K562 (cell line): Measurements from ENCODE around the gene MAPKAPK3. TPM values are rescaled to one million over a fixed set of nuclear protein-coding genes. Genes with fewer than 3 reads are reported as not detected.

Experiments
- ARID1B ChIP-seq: fragments of 450-650 bp; IDR thresholded peaks from 2 replicates; pipeline ENCODE4 v1.6.1; 2016; ENCODE audit warnings: antibody characterized with exemption, mild to moderate bottlenecking, inconsistent platforms
- ARID2 ChIP-seq: fragments of 450-650 bp; IDR thresholded peaks from 2 replicates; pipeline ENCODE4 v1.6.1; 2017; ENCODE audit warnings: antibody characterized with exemption, mild to moderate bottlenecking
- BCL6 ChIP-seq: fragments of 250-450 bp; sonication (Bioruptor Pico); IDR thresholded peaks from 2 replicates; pipeline ENCODE4 v1.4.0; 2020
- CBX5 ChIP-seq: IDR thresholded peaks from 2 replicates; pipeline ENCODE4 v1.6.1; 2014; ENCODE audit warnings: low read depth, borderline replicate concordance
- CXXC5 ChIP-seq: fragments of 250-450 bp; sonication (Bioruptor Pico); IDR thresholded peaks from 2 replicates; pipeline ENCODE4 v1.8.0; 2022; ENCODE audit warnings: inconsistent platforms, mild to moderate bottlenecking, moderate library complexity
- DMBX1 ChIP-seq: fragments of 250-450 bp; sonication (Bioruptor Pico); IDR thresholded peaks from 2 replicates; pipeline ENCODE4 v1.8.0; 2022; ENCODE audit warnings: inconsistent platforms, mild to moderate bottlenecking, moderate library complexity, borderline replicate concordance
- E4F1 ChIP-seq: fragments of 250-450 bp; sonication (Bioruptor Pico); IDR thresholded peaks from 2 replicates; pipeline ENCODE4 v1.5.0; 2021; ENCODE audit warnings: mild to moderate bottlenecking, borderline replicate concordance
- KLF10 ChIP-seq: fragments of 250-450 bp; sonication (Bioruptor Pico); IDR thresholded peaks from 2 replicates; pipeline ENCODE4 v1.6.1; 2021; ENCODE audit warnings: matching md5 sums
- MCM3 ChIP-seq: fragments of 450-650 bp; IDR thresholded peaks from 2 replicates; pipeline ENCODE4 v1.6.1; 2016
- MTA2 ChIP-seq: fragments of 450-650 bp; IDR thresholded peaks from 2 replicates; pipeline ENCODE4 v1.6.1; 2016; ENCODE audit warnings: low read depth
- MYNN ChIP-seq, 2 experiments: sonication (generic); formaldehyde crosslinking in 1 of 2; IDR thresholded peaks; 2 replicates each; pipeline versions ENCODE4 v1.5.0 to v1.6.1; 2016 to 2020; ENCODE audit warnings: antibody characterized with exemption in 1 of 2, missing genetic modification reagents in 1 of 2
- NFATC3 ChIP-seq: fragments of 450-650 bp; IDR thresholded peaks from 2 replicates; pipeline ENCODE4 v1.6.1; 2017; ENCODE audit warnings: mild to moderate bottlenecking
- NR2C1 ChIP-seq, 2 experiments: fragments of 450-650 bp; IDR thresholded peaks; 2 replicates each; pipeline ENCODE4 v1.6.1; 2017; ENCODE audit warnings: mild to moderate bottlenecking in 2 of 2, antibody characterized with exemption in 1 of 2, inconsistent platforms in 1 of 2, missing compliant biosample characterization in 1 of 2, missing genetic modification characterization in 1 of 2
- PATZ1 ChIP-seq: fragments of 250-450 bp; sonication (Bioruptor Pico); IDR thresholded peaks from 2 replicates; pipeline ENCODE4 v1.5.0; 2020; ENCODE audit warnings: mild to moderate bottlenecking, borderline replicate concordance
- POLR2AphosphoS2 ChIP-seq: IDR thresholded peaks from 2 replicates; pipeline ENCODE4 v1.6.1; 2012; ENCODE audit warnings: low read length, improper control_type of control experiment
- RFX5 ChIP-seq: IDR thresholded peaks from 2 replicates; pipeline ENCODE4 v1.6.1; 2011; ENCODE audit warnings: low read depth, mild to moderate bottlenecking, improper control_type of control experiment, low read length
- SMARCB1 ChIP-seq: IDR thresholded peaks from 2 replicates; pipeline ENCODE4 v1.6.1; 2011; ENCODE audit warnings: improper control_type of control experiment, low read depth; ENCODE audit not compliant: insufficient read length
- SRSF1 ChIP-seq: fragments of 200-400 bp; formaldehyde crosslinking; IDR thresholded peaks from 2 replicates; pipeline ENCODE4 v1.6.1; 2017; ENCODE audit warnings: mild to moderate bottlenecking, low read depth, low read length, moderate library complexity
- TAL1 ChIP-seq: fragments of 450-650 bp; IDR thresholded peaks from 2 replicates; pipeline ENCODE4 v1.6.1; 2016; ENCODE audit warnings: mild to moderate bottlenecking
- ZNF586 ChIP-seq: fragments of 450-650 bp; formaldehyde crosslinking; conservative IDR thresholded peaks from 2 replicates; pipeline ENCODE4 v1.4.0; 2020; ENCODE audit warnings: mild to moderate bottlenecking, moderate library complexity
- polyA plus RNA-seq, 8 experiments: library from polyadenylated mRNA; depleted of rRNA in 4 of 8; stranded (reverse) in 5 of 8; unstranded in 3 of 8; fragments of >200 nt; fragmentation: Nextera tagmentation in 2 of 8; fragmentation: Illumina TruSeq in 1 of 8; extraction: Ambion mirVana in 2 of 8; extraction: Trizol in 1 of 8; gene quantifications; 2 replicates each; pipeline versions ENCODE4 v1.2.1 to v1.2.3, GENCODE V29; 2011 to 2014; ENCODE audit warnings: inconsistent platforms in 1 of 8, missing spikeins in 1 of 8
- total RNA-seq, 7 experiments: library from RNA; depleted of rRNA in 6 of 7; stranded (reverse); fragments of >200 nt in 6 of 7; fragmentation: Illumina TruSeq in 2 of 7; extraction: Trizol in 2 of 7; gene quantifications; 2 replicates each; pipeline versions ENCODE4 v1.2.1 to v1.2.3, GENCODE V29; 2011 to 2021; ENCODE audit warnings: low replicate concordance in 1 of 7
- TF ChIP-seq, protein P1 (sequence below): sonication (generic); formaldehyde crosslinking; IDR thresholded peaks from 2 replicates; pipeline ENCODE4 v1.8.0; 2022; ENCODE audit warnings: missing genetic modification reagents, mild to moderate bottlenecking, borderline replicate concordance
- TF ChIP-seq, protein P2 (sequence below): fragments of 450-650 bp; formaldehyde crosslinking; IDR thresholded peaks from 2 replicates; pipeline ENCODE4 v1.4.0; 2022; ENCODE audit warnings: mild to moderate bottlenecking, moderate library complexity

MAPKAPK3 gene
- total and polyA plus RNA-seq, 9 of the 15 experiments (the other 6 are each of a cell fraction or from before 2014, with no cell fraction given): 8.0 to 56.4 (median 41.2) TPM

GRCh38 chr3:50604628-50605588 lies 12.0 kb upstream of the MAPKAPK3 start (continued):
- 0 out of 2 replicates have a peak, but pooled peaks have one; percentile 47 for TF ChIP-seq E4F1 (CRISPR knock-in tag)
- no peak for TF ChIP-seq TAL1
- TF ChIP-seq, protein P1, sequence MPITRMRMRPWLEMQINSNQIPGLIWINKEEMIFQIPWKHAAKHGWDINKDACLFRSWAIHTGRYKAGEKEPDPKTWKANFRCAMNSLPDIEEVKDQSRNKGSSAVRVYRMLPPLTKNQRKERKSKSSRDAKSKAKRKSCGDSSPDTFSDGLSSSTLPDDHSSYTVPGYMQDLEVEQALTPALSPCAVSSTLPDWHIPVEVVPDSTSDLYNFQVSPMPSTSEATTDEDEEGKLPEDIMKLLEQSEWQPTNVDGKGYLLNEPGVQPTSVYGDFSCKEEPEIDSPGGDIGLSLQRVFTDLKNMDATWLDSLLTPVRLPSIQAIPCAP (CRISPR knock-in tag): no peak
- 0 out of 2 replicates have a peak, but pooled peaks have one; percentile 19 for TF ChIP-seq ARID2
- TF ChIP-seq, protein P2, sequence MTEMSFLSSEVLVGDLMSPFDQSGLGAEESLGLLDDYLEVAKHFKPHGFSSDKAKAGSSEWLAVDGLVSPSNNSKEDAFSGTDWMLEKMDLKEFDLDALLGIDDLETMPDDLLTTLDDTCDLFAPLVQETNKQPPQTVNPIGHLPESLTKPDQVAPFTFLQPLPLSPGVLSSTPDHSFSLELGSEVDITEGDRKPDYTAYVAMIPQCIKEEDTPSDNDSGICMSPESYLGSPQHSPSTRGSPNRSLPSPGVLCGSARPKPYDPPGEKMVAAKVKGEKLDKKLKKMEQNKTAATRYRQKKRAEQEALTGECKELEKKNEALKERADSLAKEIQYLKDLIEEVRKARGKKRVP (CRISPR knock-in tag): peak; percentile 59; the same call in 1 of the 2 replicates
- peak; percentile 70; the same call in 1 of the 2 replicates for TF ChIP-seq KLF10
- no peak for TF ChIP-seq ARID1B
- peak; percentile 30; the same call in 1 of the 2 replicates for TF ChIP-seq MYNN (IDR thresholded peaks at IDR 0.05)
- no peak for TF ChIP-seq MYNN (CRISPR knock-in tag; IDR thresholded peaks at IDR 0.05)
- no peak for TF ChIP-seq RFX5
- peak; percentile 47; the same call in 1 of the 2 replicates for TF ChIP-seq DMBX1 (CRISPR knock-in tag)
- TF ChIP-seq NR2C1 (IDR thresholded peaks at IDR 0.05): no peak
- no peak; the same call in 1 of the 2 replicates for TF ChIP-seq NR2C1 (tag; IDR thresholded peaks at IDR 0.05)
- TF ChIP-seq SMARCB1: no peak
- TF ChIP-seq POLR2AphosphoS2: peak; percentile 96
- no peak for TF ChIP-seq MTA2
- TF ChIP-seq SRSF1: no peak
- TF ChIP-seq CXXC5 (CRISPR knock-in tag): peak; percentile 28; the same call in 1 of the 2 replicates
- TF ChIP-seq CBX5: no peak
- no peak for TF ChIP-seq BCL6 (CRISPR knock-in tag)
- TF ChIP-seq NFATC3: no peak
- 0 out of 2 replicates have a peak, but pooled peaks have one; percentile 44 for TF ChIP-seq ZNF586
- 0 out of 2 replicates have a peak, but pooled peaks have one; percentile 67 for TF ChIP-seq PATZ1 (CRISPR knock-in tag)
- no peak for TF ChIP-seq MCM3
